GM19099 (cell line): ENCODE data around the gene SCFD2.

Experiments
- POLR2A ChIP-seq: IDR thresholded peaks from 3 replicates; pipeline ENCODE4 v1.6.1; 2011; ENCODE audit warnings: low read depth; ENCODE audit not compliant: insufficient read length; ENCODE audit errors: extremely low read depth

Gene SCFD2

DNA sequence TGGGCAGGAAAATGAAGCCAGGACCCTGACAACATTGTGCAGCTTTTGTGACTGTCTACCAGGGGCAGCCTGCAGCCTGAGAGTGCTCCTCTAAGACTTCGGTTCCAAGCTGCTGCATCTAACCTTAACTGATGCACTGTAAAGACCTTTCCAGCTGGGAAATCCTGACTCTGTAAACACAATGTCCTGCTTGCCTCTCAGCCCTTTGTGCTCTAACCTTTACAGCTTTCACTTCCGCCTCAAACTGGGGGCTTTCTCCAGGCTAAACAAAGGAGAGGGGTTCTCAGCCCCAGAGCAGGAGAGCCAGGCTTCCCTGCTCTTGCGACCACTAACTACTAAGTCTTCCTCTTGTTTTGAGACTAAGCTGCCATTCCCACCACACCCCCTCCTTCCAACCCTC lies 523.1 kb downstream of the SCFD2 start:
- TF ChIP-seq POLR2A: no peak

DNA sequence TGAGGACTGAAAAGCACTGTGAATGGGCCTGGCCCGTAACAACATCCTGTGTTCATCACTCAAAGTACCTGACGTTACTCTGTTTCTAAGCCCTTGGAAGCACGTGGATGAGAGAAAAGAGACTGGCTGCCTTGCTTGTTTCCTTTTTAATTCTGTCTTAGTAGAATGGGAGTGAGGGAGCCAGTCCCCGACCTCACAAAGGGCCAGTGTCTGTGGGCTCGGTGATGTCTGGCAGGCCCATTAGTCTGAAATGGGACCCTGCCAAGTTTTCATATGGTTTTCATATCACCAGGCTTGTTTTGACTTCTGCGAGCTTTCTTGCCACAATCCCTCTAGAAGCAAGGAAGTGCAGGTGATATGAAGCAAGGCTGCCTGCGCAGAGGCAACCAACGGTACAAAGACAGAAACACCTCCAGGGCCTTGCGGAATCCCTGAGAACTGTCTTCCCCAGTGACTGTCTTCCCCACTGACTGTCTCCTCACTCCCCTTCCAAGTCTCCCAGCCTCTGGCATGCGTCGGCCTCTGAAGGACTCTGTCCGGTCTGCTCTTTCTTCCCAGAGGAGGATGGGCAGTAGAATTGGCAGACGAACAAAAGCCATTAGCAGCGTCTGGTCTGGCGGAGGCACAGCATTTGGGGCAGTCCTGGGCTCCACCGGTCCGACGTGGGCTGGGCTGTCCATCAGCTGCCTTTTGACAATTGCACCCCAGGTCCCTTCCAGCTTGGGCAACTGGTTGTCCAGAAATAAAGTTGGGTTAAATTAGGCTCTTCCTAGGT lies 524.0 kb downstream of the SCFD2 start:
- TF ChIP-seq POLR2A: no peak

GRCh38 chr4:52840531-52841370 lies 525.1 kb downstream of the SCFD2 start:
- no peak for TF ChIP-seq POLR2A

DNA sequence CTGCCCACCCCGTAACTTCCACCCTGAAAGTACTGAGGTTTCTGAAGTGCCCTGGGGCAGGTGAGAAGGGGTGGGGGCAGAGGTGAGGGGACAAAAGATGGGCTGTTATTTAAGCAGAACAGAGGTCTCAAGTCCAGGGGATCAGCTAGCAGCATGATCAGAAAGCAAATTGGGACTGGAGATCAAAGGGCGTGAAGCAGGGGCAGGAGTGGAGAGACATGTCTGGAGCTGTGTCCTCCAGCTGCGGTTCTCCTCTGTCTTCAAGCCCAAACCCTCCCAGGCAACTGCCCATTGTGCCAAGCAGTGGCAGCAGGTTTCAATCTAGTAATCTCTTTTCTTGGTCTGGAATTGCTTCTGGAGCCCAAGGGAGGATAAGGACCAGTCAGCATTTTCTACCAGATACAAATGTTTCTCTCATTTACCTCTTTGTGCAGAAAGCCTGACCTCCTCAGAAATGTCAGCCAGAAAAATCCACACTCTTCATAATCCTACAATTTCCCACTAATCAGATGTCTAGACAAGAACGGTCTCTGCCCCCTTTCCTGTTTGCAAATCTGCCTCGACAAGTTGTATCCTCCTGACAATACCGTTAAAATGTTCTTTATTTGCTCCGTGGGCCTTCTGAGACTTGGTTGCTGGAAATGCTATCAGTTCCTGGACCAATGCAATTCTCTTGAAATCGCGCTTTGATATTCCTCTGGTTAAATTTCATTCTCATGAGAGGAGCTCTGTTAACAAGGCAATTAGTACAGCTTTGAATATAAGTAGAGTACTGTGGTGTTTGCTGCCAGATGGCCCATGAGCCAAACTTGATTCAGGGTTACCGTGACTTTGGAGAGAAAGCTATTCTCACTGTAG lies 526.9 kb downstream of the SCFD2 start:
- no peak for TF ChIP-seq POLR2A

DNA sequence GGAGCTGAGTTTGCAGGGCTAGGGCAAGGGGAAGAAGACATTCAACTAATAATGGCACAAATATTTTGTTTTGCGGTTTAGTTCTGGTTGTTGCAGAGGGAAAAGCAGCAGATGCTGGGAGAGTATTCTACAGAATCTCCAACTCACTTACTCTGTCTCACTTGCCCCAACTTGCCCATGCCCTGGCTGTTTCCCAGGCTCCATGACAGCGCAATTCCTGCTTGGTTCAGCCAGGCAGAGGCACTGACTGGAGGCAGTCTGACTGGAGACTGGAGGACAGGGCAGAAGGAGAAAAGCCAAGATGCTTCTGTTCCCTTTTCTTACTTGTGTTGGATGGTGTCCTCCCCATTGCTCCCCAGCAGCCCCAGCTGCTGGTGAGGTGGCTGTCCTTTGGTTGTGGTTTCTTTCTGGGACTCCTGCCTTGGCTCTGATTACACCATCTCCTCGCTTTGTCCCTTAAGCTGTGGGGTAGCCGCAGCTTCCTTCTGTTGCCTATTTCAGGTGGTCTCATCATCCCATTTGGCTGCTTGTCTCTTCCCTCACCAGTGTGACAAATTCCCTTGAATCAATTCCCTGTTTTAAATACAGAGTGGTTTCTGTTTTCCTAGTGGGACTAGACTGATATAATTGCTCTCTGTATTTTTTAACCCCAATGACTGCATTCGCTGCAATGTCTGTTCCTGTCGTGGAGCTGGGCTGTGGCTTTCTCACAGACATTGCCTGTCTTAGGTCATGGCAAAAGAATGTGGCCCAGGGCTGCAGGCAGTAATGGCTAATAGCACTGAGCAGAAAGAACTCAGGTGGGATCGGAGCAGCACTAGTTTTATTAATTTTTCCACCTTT lies 527.9 kb downstream of the SCFD2 start:
- no peak for TF ChIP-seq POLR2A

DNA sequence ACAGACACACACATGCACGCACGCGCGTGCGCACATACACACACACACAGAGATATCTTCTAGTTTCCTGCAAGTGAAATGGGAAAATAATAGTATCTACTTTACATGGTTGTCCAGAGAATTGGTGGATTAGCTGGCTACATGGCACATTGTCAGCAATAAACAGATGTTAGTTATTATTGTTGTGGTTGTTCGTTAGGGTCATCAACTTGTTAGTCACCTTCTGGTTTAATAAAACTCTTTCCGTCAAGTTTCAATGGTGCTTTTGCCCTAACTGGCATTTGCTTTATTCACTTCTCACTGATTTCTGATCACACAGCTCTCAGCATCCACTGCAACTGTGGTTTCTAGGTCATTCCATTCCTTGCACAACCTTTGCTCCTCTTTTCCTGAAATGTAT lies 529.2 kb downstream of the SCFD2 start:
- TF ChIP-seq POLR2A: no peak

- TF ChIP-seq POLR2A: no peak
Measured at GRCh38 chr4:52836120-52836519, 529.7 kb downstream of the SCFD2 start.

- no peak for TF ChIP-seq POLR2A
Measured at GRCh38 chr4:52833941-52834525, 531.8 kb downstream of the SCFD2 start.

DNA sequence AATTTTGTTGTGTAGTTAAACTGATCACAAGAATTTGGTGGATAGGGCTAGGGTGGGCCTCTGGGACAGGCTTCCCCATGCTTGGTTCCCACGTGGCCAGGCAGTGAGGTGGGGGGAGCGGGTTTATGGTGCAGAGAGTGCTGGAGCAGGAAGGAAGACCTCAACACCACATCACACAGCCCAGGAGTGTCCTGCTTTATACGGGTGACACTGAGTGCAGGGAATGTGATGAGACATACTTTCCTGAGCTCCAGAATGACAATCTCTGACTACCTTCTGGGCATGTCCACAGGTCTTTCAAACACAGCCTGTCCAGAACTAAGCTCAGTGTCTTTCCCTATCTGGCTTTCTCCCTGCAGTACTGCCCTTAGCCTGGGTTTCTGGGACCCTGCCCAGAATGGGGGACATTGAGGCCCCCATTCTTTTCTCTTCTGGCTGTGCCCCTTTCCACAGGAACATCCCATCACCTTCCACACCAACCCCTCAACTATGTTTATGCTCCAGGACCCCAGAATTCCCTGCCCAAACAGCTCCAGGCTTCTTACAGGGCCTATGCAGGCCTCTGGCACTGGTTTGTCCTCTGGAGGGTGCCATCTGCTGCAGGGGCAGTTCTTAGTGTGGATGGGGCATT lies 540.3 kb downstream of the SCFD2 start:
- no peak for TF ChIP-seq POLR2A

DNA sequence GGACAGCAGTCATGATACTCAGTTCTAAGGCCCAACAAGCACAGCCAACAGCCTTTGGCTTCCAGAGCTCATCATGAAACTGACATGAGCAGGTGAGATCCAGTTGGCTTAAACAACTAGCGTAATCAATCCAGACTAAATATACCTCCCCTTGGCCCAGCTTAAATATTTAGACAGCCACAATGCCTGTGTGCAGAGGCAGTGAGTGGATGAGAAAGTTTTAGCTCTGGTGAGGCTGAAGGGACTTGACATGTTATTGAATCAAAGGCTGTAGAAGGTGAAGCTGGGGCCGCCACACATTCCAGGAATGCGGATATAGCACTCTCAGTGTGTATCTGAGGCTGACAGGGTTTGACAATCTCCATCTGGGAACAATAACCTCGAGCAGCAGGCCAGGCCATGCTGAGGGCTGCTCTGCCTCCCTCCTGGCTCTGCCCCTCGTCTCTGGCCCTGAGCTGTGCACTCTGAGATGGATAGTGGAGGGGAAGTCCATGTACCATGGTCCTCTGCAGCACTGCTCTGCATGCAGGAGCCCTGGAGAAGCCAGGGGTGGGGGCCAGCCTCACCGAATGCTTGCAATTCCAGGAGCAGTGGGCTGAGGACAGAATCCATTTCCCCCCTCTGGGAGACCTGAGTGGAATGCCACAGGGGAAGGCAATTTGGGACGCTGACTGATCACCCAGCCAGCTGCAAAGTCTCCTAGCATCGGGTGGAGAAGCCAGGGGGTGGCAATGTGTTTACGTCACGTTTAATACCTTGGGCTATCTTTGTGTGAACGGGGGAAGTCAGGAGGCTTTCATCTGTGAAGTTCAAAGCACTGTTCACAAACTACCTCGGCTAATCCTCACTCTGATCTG lies 541.0 kb downstream of the SCFD2 start:
- no peak for TF ChIP-seq POLR2A

- TF ChIP-seq POLR2A: no peak
Measured at GRCh38 chr4:52824270-52824602, 541.6 kb downstream of the SCFD2 start.

DNA sequence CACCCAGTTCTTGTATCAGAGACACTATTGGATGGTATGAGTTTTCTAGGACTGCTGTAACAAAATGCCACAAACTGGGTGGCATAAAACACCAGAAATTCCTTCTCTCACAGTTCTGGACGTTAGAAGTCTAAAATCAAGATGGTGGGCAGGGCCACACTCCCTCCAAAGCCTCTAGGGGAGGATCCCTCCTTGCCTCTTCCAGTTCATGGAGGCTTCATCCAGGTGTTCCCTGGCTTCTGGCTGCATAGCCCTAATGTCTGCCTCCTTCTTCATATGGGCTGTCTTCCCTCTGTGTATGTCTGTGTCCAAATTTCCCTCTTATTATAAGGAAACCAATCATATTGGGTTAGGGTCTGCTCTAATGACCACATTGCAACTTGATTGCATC lies 542.2 kb downstream of the SCFD2 start:
- TF ChIP-seq POLR2A: no peak
